ENCODE measurements around the gene LASP1NB.
"Not testable (repeated sequence)": the region's sequence is repeated elsewhere in the genome, so short reads cannot be mapped to it uniquely, and the experiment has no call there.

The LASP1NB gene

GRCh38 chr17:38916771-38917170, 8.6 kb upstream of the LASP1NB start:
- DNase-seq (ENCODE audit: extremely low read depth in 1 of 2, low read depth in 1 of 2): no peak

GRCh38 chr17:38917259-38917658, 8.2 kb upstream of the LASP1NB start:
- DNase-seq (ENCODE audit: extremely low read depth in 1 of 2, low read depth in 1 of 2): no peak

GRCh38 chr17:38918129-38918913, 7.1 kb upstream of the LASP1NB start:
- DNase-seq (ENCODE audit: extremely low read depth in 1 of 2, low read depth in 1 of 2): no peak

GRCh38 chr17:38918916-38919315, 6.5 kb upstream of the LASP1NB start:
- DNase-seq (ENCODE audit: extremely low read depth in 1 of 2, low read depth in 1 of 2): no peak

- no peak for DNase-seq (ENCODE audit: extremely low read depth in 1 of 2, low read depth in 1 of 2)
Observed at GRCh38 chr17:38919316-38920078, 5.9 kb upstream of the LASP1NB start.

- DNase-seq (ENCODE audit: extremely low read depth in 1 of 2, low read depth in 1 of 2): no peak
Observed at GRCh38 chr17:38920374-38921291, 4.8 kb upstream of the LASP1NB start.

- DNase-seq (ENCODE audit: extremely low read depth in 1 of 2, low read depth in 1 of 2): no peak
Observed at GRCh38 chr17:38921756-38922411, 3.5 kb upstream of the LASP1NB start.

- no peak for DNase-seq (ENCODE audit: extremely low read depth in 1 of 2, low read depth in 1 of 2)
Observed at GRCh38 chr17:38922538-38923297, 2.7 kb upstream of the LASP1NB start.

- no peak for DNase-seq (ENCODE audit: extremely low read depth in 1 of 2, low read depth in 1 of 2)
Observed at GRCh38 chr17:38926293-38927070, 1.1 kb downstream of the LASP1NB start.

GRCh38 chr17:38930782-38931181, 5.4 kb downstream of the LASP1NB start:
- not testable (repeated sequence) for DNase-seq (ENCODE audit: extremely low read depth in 1 of 2, low read depth in 1 of 2)

- not testable (repeated sequence) for DNase-seq (ENCODE audit: extremely low read depth in 1 of 2, low read depth in 1 of 2)
Observed at GRCh38 chr17:38933962-38934361, 8.5 kb downstream of the LASP1NB start.

GRCh38 chr17:38939987-38940386, 14.6 kb downstream of the LASP1NB start:
- no peak for DNase-seq (ENCODE audit: extremely low read depth in 1 of 2, low read depth in 1 of 2)

GRCh38 chr17:38940404-38940803, 15.0 kb downstream of the LASP1NB start:
- no peak for DNase-seq (ENCODE audit: extremely low read depth in 1 of 2, low read depth in 1 of 2)

- DNase-seq (ENCODE audit: extremely low read depth in 1 of 2, low read depth in 1 of 2): no peak
Observed at GRCh38 chr17:38942696-38943334, 17.4 kb downstream of the LASP1NB start.

GRCh38 chr17:38943607-38944006, 18.2 kb downstream of the LASP1NB start:
- DNase-seq (ENCODE audit: extremely low read depth in 1 of 2, low read depth in 1 of 2): no peak

- no peak for DNase-seq (ENCODE audit: extremely low read depth in 1 of 2, low read depth in 1 of 2)
Observed at GRCh38 chr17:38947189-38947588, 21.8 kb downstream of the LASP1NB start.

- not testable (repeated sequence) for DNase-seq (ENCODE audit: extremely low read depth in 1 of 2, low read depth in 1 of 2)
Observed at GRCh38 chr17:38953800-38954199, 28.4 kb downstream of the LASP1NB start.

GRCh38 chr17:38958326-38958725, 32.9 kb downstream of the LASP1NB start:
- no peak for DNase-seq (ENCODE audit: extremely low read depth in 1 of 2, low read depth in 1 of 2)

- DNase-seq (ENCODE audit: extremely low read depth in 1 of 2, low read depth in 1 of 2): no peak
Observed at GRCh38 chr17:38958756-38959155, 33.3 kb downstream of the LASP1NB start.

Measured in activated CD8-positive, alpha-beta memory T cell treated with anti-CD3 and anti-CD28 coated beads for 1 hour (primary cell).